ENCODE results near the gene HCFC1R1.

Gene HCFC1R1

GRCh38 chr16:2991566-2992261 lies 32.0 kb downstream of the HCFC1R1 start:
- DNase-seq: no peak

- DNase-seq: no peak
These were observed 32.9 kb downstream of the HCFC1R1 start for GRCh38 chr16:2990891-2991290.

GRCh38 chr16:2988590-2989099 lies 35.1 kb downstream of the HCFC1R1 start:
- DNase-seq: no peak

GRCh38 chr16:2987833-2988232 lies 35.9 kb downstream of the HCFC1R1 start:
- no peak for DNase-seq

DNA sequence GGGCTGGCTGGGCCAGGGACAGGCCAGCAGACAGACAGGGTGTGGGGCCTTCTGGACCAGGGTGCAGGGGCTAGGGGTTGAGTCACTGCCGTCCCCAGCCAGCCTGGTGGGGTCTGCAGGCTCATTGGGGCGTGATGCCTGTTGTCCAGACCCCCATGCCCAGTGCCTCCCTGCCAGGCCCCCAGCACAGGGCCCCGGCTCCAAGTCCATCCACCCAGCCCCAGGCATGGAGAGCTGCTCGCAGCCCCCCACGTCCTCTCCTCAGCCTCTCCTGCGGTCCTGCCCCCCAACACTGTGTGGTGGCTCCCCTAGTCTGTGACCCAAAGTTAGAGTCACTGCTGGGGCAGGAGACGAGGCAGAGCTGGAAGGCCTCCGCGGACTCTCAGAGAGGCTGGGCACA lies 36.5 kb downstream of the HCFC1R1 start:
- DNase-seq: no peak

- no peak for DNase-seq
These were observed 37.0 kb downstream of the HCFC1R1 start for GRCh38 chr16:2986623-2987188.

- no peak for DNase-seq
These were observed 37.8 kb downstream of the HCFC1R1 start for GRCh38 chr16:2985893-2986355.

DNA sequence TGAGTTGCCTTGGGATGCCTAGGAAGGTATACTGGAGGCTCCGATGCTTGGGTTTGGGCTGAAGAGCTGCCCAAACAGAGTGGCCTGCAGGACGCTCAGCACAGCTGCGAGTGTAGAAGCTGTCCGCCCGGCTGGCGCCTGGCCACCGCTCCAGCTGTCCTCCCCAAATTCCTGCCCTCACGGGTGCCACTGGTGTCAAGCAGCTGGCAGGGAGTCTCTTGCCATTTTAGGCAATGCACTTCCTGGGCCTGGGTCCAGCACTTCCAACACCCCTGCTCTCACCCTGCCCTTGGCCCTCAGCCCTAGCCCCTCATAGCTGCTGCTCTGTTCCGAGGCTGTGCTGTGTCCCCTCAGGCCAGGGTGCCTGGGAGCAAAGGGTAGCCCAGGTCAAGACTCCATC lies 38.3 kb downstream of the HCFC1R1 start:
- no peak for DNase-seq

DNA sequence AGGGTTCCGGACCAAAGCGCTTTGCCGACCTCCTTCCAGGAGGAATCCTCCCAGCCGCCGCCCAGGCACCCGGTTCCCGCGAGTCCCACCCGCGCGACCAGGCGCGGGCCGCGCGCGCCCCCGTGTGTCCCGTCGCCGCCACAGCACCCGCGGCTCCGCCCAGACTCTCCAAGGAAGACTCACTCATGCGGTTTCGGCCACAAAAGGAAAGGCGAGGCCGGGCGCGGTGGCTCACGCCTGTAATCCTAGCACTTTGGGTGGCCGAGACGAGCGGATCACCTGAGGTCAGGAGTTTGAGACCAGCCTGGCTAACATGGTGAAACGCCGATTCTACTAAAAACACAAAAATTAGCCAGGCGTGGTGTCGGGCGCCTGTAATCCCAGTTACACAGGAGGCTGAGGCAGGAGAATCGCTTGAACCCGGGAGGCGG lies 40.0 kb downstream of the HCFC1R1 start:
- peak; percentile 60 to 86 for DNase-seq

DNA sequence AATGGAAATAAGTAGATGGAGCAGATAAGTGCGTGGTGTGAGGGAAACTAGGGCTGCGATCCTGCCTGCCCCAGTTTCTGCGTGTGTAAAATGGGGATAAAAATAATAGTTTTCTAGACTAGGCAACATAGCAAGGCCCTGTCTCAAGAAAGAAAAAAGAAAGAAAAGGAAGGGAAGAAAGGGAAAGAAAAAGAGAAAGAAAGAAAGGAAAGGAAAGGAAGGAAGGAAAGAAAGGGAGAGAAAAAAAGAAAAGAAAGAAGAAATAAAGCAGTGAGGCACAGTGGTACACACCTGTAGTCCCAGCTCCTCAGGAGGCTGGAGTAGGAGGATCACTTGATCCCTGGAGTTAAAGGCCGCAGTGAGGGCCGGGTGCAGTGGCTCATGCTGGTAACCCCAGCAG lies 41.3 kb downstream of the HCFC1R1 start:
- DNase-seq: no peak

- DNase-seq: no peak
These were observed 41.9 kb downstream of the HCFC1R1 start for GRCh38 chr16:2981899-2982250.

- DNase-seq: no peak
These were observed 42.4 kb downstream of the HCFC1R1 start for GRCh38 chr16:2981177-2981898.

GRCh38 chr16:2980227-2981176 lies 43.2 kb downstream of the HCFC1R1 start, which contains the start of gene PKMYT1:
PKMYT1 (minus strand) TSS chr16:2980446; CDS start chr16:2979657, 789 bp downstream.
- peak; percentile 88 to 96 for DNase-seq

DNA sequence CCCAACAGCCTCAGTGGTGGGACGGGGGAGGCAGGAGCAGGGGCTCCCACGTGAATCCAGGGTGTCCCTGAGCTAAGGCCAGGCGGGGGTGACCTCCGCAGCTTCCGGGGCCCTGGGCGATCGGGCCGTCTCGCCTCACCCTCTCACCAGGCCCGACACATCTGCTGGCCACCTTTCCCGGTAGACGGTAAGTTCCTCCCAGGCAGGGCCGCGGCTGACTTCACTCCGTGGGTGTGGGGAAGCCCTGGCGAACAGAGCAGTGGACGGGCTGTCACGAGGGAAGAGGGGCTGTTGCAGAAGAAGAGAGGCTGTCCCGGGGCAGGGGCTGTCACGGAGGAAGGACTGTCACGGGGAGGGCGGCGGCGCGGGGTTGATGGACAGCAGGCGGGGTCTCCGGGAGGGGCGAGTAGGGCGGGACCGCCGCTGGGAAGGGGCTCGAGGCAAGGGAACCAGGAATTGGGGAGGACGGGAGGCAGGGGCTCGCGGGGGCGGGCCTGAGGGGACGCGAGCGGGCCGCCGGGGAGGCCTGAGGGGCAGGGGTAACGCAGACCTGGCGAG lies 44.0 kb downstream of the HCFC1R1 start:
- DNase-seq: peak; percentile 47 to 85

- no peak for DNase-seq
These were observed 46.3 kb downstream of the HCFC1R1 start for GRCh38 chr16:2977440-2977839.

DNA sequence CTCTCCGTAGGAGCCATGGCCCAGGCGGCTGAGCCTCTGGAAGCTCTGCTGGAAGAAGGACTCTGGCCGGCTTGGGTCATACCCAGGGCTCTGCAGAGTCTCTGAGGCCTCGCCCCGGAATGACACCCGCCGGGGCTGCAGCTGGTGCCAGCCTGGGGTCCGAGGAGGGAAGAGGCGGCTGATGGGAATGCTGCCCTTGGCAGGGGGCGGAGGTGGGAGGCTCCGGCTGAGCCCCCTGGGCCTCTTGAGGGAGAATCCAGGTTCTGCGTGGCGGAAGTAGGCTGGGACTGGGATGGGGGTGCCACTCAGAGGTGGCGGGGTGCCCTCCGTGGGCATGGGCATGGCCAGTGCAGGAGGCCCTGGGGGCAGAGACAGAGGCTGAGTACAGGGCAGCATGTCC lies 47.1 kb downstream of the HCFC1R1 start:
- DNase-seq: no peak

DNA sequence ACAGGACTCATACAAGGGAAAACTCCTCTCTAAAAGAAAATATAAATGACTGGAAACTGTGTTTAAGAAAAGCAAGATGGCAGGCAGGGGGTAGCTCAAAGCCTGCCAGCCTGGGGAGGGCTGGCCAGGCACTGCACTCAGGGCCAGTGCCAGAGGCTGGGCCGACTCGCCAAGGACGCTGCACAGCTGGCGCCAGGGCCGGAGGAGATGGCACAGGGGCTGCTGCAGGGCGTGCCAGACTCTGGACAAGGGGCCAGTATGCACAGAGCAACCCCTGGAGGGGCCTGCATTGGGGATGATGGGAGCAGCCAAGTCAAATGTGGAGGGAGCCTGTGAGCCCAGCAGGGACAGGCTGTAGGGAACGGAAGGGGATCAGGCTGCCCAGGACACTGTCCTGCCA lies 47.5 kb downstream of the HCFC1R1 start:
- no peak for DNase-seq

DNA sequence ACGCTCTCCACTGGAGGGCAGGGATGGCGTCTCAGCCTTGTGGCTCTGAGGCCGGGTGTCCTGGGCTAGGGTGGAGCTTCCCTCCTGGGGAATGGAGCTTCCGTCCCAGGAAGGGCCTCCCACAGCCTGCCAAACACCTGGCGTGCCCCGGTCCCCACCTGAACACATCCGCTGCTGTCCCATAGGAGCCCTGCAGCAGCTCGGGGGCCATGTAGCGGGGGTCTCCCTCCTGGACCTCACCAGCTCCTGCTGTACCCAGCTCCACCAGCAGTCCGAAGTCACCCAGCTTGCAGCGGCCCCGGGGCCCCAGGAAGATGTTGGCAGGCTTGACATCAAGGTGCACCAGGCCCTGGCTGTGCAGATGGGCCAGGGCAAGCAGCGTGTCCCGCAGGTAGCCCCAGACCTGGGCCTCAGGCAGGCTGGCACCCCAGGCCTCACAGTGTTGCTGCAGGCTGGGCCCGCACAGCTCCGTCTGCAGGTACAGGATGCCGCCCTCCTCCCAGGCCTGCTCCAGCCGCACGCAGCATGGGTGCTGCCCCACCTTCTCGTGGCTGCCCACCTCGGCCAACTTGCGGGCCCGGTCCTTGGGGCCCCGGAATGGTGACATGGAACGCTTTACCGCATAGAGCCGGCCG lies 48.5 kb downstream of the HCFC1R1 start:
- no peak for DNase-seq

- DNase-seq: no peak
These were observed 49.3 kb downstream of the HCFC1R1 start for GRCh38 chr16:2974319-2975056.

DNA sequence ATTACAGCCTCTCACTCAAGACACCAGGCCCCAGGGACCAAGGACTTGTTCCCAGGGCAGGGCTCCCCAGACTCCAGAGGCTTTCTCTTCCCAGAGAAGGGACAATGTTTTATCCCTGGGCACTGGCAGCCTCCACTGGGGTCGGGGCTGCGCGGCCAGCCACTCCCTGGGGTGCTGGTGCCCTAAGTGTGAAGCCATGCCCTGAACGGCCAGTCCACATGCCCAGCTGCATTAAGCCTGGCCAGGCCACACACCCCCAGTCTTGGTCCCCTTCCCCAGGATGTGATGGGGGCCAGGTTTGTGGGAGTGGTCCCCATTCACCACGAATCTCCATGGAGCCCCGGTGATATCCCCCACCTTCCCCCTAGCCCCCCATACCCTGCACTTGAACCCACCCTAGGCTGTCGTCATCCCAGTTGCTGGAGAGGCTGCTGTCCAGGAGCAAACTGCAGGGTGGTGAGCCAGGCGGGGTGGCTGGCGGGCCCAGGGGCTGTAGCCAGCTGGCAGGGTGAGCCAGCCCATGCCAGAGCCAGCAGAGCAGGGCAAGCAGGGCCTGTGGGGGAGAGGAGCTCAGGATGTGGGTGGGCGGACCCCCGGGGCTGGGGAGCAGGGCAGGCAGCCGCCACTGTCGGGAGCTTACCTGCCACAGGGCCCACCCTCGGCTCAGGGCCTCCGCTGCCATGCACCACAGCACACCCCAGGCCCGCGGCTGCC lies 50.0 kb downstream of the HCFC1R1 start:
- no peak for DNase-seq
